ENCODE data around the gene MAP3K1.

MAP3K1 gene

DNA sequence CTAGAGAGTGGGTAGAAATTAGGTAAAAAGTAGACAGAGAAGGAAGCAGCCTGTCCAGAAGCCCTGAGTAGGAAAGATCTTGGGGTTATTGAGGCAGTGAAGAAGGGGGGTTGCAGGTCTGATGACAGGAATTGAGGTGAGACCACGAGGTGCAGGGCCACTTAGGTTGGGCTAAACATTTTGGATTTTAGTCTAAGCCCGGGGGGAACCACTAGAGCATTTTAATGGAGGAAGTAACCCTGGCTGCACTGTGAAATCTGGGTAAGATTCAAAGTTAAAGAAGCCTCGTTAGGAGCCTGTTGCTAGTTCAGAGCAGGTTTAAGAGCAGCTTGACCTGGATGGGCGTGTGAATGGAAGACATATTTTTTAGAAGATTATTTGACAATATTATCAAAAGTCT lies 38.3 kb downstream of the MAP3K1 start:
- Histone ChIP-seq H3K27me3 (replicated peaks in 2 of 5; ENCODE audit: control insufficient read depth in 4 of 5, insufficient read depth in 5 of 5, low read length in 4 of 5) (no peaks in the 10 kb centered on the region), H3K9me3 (ENCODE audit: control extremely low read depth in 1 of 5, control insufficient read depth in 4 of 5, insufficient read depth in 2 of 5, low read depth in 1 of 5, low read length in 4 of 5) (no peaks in the 10 kb centered on the region), H3K4me1 (ENCODE audit: control extremely low read depth in 1 of 4, control insufficient read depth in 4 of 4, insufficient read depth in 4 of 4, low read length in 3 of 4) (peaks cover 10 to 31% (median 15%) of the 10 kb centered on the region in 4 experiments), H3K36me3 (ENCODE audit: control insufficient read depth in 4 of 4, insufficient read depth in 4 of 4, low read length in 3 of 4) (peaks cover 2 to 13% (median 5%) of the 10 kb centered on the region in 4 experiments), H3K27ac (ENCODE audit: insufficient read depth in 1 of 2, low read depth in 1 of 2, low read length in 2 of 2, poor library complexity in 1 of 2, severe bottlenecking in 2 of 2) (no peak overlapping the region), H3K4me3 (ENCODE audit: control insufficient read depth in 1 of 7, extremely low read depth in 1 of 7, insufficient read depth in 4 of 7, low read depth in 2 of 7, low read length in 6 of 7) (no peak overlapping the region)
- ChIA-PET POLR2A (no interaction called here), CTCF (no interaction called here)
- 15% methylated on average over 2 of the region's 4 CpGs for WGBS (ENCODE audit: insufficient coverage)
- peak in 2 of 3 donors; percentile 44 to 54 for DNase-seq

- no CpG with 5 or more reads among the region's 1 CpG for WGBS (ENCODE audit: insufficient coverage)
- POLR2A ChIA-PET, result no interaction called here
- CTCF ChIA-PET, result interaction anchor here (1.4 to 1.9 kb wide), 3 partner anchors 19 to 584 kb away, joined by 3 to 7 read pairs (median 5); no protein-coding TSS in a partner anchor
- peaks cover 2 to 19% (median 8%) of the 10 kb centered on the region in 4 experiments for H3K36me3 ChIP-seq (ENCODE audit: control insufficient read depth in 4 of 4, insufficient read depth in 4 of 4, low read length in 3 of 4)
- peak overlapping the region in 1 of 2 experiments; percentile 5 for H3K27ac ChIP-seq (ENCODE audit: insufficient read depth in 1 of 2, low read depth in 1 of 2, low read length in 2 of 2, poor library complexity in 1 of 2, severe bottlenecking in 2 of 2)
- peaks cover 10 to 31% (median 15%) of the 10 kb centered on the region in 4 experiments for H3K4me1 ChIP-seq (ENCODE audit: control extremely low read depth in 1 of 4, control insufficient read depth in 4 of 4, insufficient read depth in 4 of 4, low read length in 3 of 4)
- H3K9me3 ChIP-seq (ENCODE audit: control extremely low read depth in 1 of 5, control insufficient read depth in 4 of 5, insufficient read depth in 2 of 5, low read depth in 1 of 5, low read length in 4 of 5), result no peaks in the 10 kb centered on the region
- no peaks in the 10 kb centered on the region for H3K27me3 ChIP-seq (replicated peaks in 2 of 5; ENCODE audit: control insufficient read depth in 4 of 5, insufficient read depth in 5 of 5, low read length in 4 of 5)
- no peak for DNase-seq
- no peak overlapping the region for H3K4me3 ChIP-seq (ENCODE audit: control insufficient read depth in 1 of 7, extremely low read depth in 1 of 7, insufficient read depth in 4 of 7, low read depth in 2 of 7, low read length in 6 of 7)
Measured at GRCh38 chr5:56854920-56855319, 39.6 kb downstream of the MAP3K1 start.

DNA sequence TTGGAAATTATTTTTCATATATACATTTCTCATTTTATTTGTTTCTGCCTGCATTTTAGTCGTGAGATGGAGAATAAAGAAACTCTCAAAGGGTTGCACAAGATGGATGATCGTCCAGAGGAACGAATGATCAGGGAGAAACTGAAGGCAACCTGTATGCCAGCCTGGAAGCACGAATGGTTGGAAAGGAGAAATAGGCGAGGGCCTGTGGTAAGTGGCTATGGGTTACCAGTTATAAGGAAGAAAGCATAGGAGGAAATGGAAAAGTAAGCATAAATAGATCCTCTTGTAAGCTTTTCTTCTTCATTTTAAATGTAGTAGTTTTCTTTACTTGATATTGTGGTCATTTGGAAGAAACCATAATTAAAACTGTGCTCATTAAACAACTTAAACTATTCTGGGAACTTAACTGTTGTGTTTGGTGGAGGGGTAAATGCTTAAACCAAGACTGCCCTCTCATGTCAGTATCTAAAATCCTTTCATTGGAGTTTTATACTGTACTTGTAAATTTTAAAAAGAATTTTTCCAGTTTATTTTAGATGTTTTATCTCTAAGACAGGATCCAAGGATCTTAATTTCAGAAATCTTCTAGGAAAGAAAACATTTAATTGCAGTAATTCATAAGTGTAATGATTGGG lies 41.3 kb downstream of the MAP3K1 start:
- Histone ChIP-seq H3K36me3 (ENCODE audit: control insufficient read depth in 4 of 4, insufficient read depth in 4 of 4, low read length in 3 of 4) (peaks cover 2 to 26% (median 14%) of the 10 kb centered on the region in 4 experiments), H3K9me3 (ENCODE audit: control extremely low read depth in 1 of 5, control insufficient read depth in 4 of 5, insufficient read depth in 2 of 5, low read depth in 1 of 5, low read length in 4 of 5) (no peaks in the 10 kb centered on the region), H3K27me3 (replicated peaks in 2 of 5; ENCODE audit: control insufficient read depth in 4 of 5, insufficient read depth in 5 of 5, low read length in 4 of 5) (no peaks in the 10 kb centered on the region), H3K4me1 (ENCODE audit: control extremely low read depth in 1 of 4, control insufficient read depth in 4 of 4, insufficient read depth in 4 of 4, low read length in 3 of 4) (peaks cover 7 to 24% (median 13%) of the 10 kb centered on the region in 4 experiments), H3K27ac (ENCODE audit: insufficient read depth in 1 of 2, low read depth in 1 of 2, low read length in 2 of 2, poor library complexity in 1 of 2, severe bottlenecking in 2 of 2) (no peak overlapping the region), H3K4me3 (ENCODE audit: control insufficient read depth in 1 of 7, extremely low read depth in 1 of 7, insufficient read depth in 4 of 7, low read depth in 2 of 7, low read length in 6 of 7) (no peak overlapping the region)
- 78% methylated on average over 4 of the region's 5 CpGs for WGBS (ENCODE audit: insufficient coverage)
- ChIA-PET POLR2A (no interaction called here), CTCF (interaction anchor here (1.1 to 1.9 kb wide), 6 partner anchors 9 to 586 kb away, joined by 3 to 7 read pairs (median 4); no protein-coding TSS in a partner anchor)
- DNase-seq, result no peak

GRCh38 chr5:56858777-56859442 lies 43.6 kb downstream of the MAP3K1 start:
- Histone ChIP-seq H3K4me3 (ENCODE audit: control insufficient read depth in 1 of 7, extremely low read depth in 1 of 7, insufficient read depth in 4 of 7, low read depth in 2 of 7, low read length in 6 of 7) (no peak overlapping the region), H3K27ac (ENCODE audit: insufficient read depth in 1 of 2, low read depth in 1 of 2, low read length in 2 of 2, poor library complexity in 1 of 2, severe bottlenecking in 2 of 2) (no peak overlapping the region), H3K9me3 (ENCODE audit: control extremely low read depth in 1 of 5, control insufficient read depth in 4 of 5, insufficient read depth in 2 of 5, low read depth in 1 of 5, low read length in 4 of 5) (no peaks in the 10 kb centered on the region), H3K36me3 (ENCODE audit: control insufficient read depth in 4 of 4, insufficient read depth in 4 of 4, low read length in 3 of 4) (peaks cover 5 to 44% (median 21%) of the 10 kb centered on the region in 4 experiments), H3K27me3 (replicated peaks in 2 of 5; ENCODE audit: control insufficient read depth in 4 of 5, insufficient read depth in 5 of 5, low read length in 4 of 5) (no peaks in the 10 kb centered on the region), H3K4me1 (ENCODE audit: control extremely low read depth in 1 of 4, control insufficient read depth in 4 of 4, insufficient read depth in 4 of 4, low read length in 3 of 4) (peaks cover 0 to 8% (median 4%) of the 10 kb centered on the region in 4 experiments)
- no peak for DNase-seq
- 92% methylated on average over 1 of the region's 2 CpGs for WGBS (ENCODE audit: insufficient coverage)
- POLR2A ChIA-PET, result no interaction called here
- CTCF ChIA-PET, result interaction anchor here (1.6 kb wide), 1 partner anchor 20 kb away, joined by 5 read pairs; no protein-coding TSS in a partner anchor

GRCh38 chr5:56861893-56862485 lies 46.6 kb downstream of the MAP3K1 start:
- ChIA-PET CTCF (interaction anchor here (0.8 to 1.7 kb wide), 2 partner anchors 10 to 13 kb away, joined by 3 to 5 read pairs; no protein-coding TSS in a partner anchor), POLR2A (no interaction called here)
- no peak for DNase-seq
- Histone ChIP-seq H3K27me3 (replicated peaks in 2 of 5; ENCODE audit: control insufficient read depth in 4 of 5, insufficient read depth in 5 of 5, low read length in 4 of 5) (no peaks in the 10 kb centered on the region), H3K4me3 (ENCODE audit: control insufficient read depth in 1 of 7, extremely low read depth in 1 of 7, insufficient read depth in 4 of 7, low read depth in 2 of 7, low read length in 6 of 7) (no peak overlapping the region), H3K4me1 (ENCODE audit: control extremely low read depth in 1 of 4, control insufficient read depth in 4 of 4, insufficient read depth in 4 of 4, low read length in 3 of 4) (no peaks in the 10 kb centered on the region), H3K9me3 (ENCODE audit: control extremely low read depth in 1 of 5, control insufficient read depth in 4 of 5, insufficient read depth in 2 of 5, low read depth in 1 of 5, low read length in 4 of 5) (no peaks in the 10 kb centered on the region), H3K36me3 (ENCODE audit: control insufficient read depth in 4 of 4, insufficient read depth in 4 of 4, low read length in 3 of 4) (peaks cover 5 to 65% (median 27%) of the 10 kb centered on the region in 4 experiments), H3K27ac (ENCODE audit: insufficient read depth in 1 of 2, low read depth in 1 of 2, low read length in 2 of 2, poor library complexity in 1 of 2, severe bottlenecking in 2 of 2) (no peak overlapping the region)
- WGBS (ENCODE audit: insufficient coverage), result 100% methylated on average over 1 of the region's 4 CpGs

GRCh38 chr5:56862909-56863308 lies 47.6 kb downstream of the MAP3K1 start:
- Histone ChIP-seq H3K27me3 (replicated peaks in 2 of 5; ENCODE audit: control insufficient read depth in 4 of 5, insufficient read depth in 5 of 5, low read length in 4 of 5) (no peaks in the 10 kb centered on the region), H3K4me3 (ENCODE audit: control insufficient read depth in 1 of 7, extremely low read depth in 1 of 7, insufficient read depth in 4 of 7, low read depth in 2 of 7, low read length in 6 of 7) (no peak overlapping the region), H3K27ac (ENCODE audit: insufficient read depth in 1 of 2, low read depth in 1 of 2, low read length in 2 of 2, poor library complexity in 1 of 2, severe bottlenecking in 2 of 2) (no peak overlapping the region), H3K36me3 (ENCODE audit: control insufficient read depth in 4 of 4, insufficient read depth in 4 of 4, low read length in 3 of 4) (peaks cover 4 to 65% (median 23%) of the 10 kb centered on the region in 4 experiments), H3K9me3 (ENCODE audit: control extremely low read depth in 1 of 5, control insufficient read depth in 4 of 5, insufficient read depth in 2 of 5, low read depth in 1 of 5, low read length in 4 of 5) (no peaks in the 10 kb centered on the region), H3K4me1 (ENCODE audit: control extremely low read depth in 1 of 4, control insufficient read depth in 4 of 4, insufficient read depth in 4 of 4, low read length in 3 of 4) (no peaks in the 10 kb centered on the region)
- ChIA-PET CTCF (interaction anchor here (1.7 kb wide), 1 partner anchor 9 kb away, joined by 5 read pairs; no protein-coding TSS in a partner anchor), POLR2A (no interaction called here)
- WGBS (ENCODE audit: insufficient coverage), result 100% methylated on average over 1 of the region's 3 CpGs
- no peak for DNase-seq

Data from common myeloid progenitor, CD34-positive (primary cell).